Stimulated activated CD8-positive, alpha-beta memory T cell treated with anti-CD3 and anti-CD28 coated beads, Interleukin-7, amount 100 ng/mL, for 48 hours (primary cell): ENCODE data around the gene FUT2.
A peak's percentile ranks its signal among the peaks of the same experiment; 100 is the strongest.

Source experiments
- DNase-seq, 2 donors: peaks; one replicate each; pipeline ENCODE4 v3.0.0-alpha.2; 2020; ENCODE audit warnings: low read depth in 1 of 2; ENCODE audit errors: extremely low read depth in 1 of 2

FUT2 gene

DNA sequence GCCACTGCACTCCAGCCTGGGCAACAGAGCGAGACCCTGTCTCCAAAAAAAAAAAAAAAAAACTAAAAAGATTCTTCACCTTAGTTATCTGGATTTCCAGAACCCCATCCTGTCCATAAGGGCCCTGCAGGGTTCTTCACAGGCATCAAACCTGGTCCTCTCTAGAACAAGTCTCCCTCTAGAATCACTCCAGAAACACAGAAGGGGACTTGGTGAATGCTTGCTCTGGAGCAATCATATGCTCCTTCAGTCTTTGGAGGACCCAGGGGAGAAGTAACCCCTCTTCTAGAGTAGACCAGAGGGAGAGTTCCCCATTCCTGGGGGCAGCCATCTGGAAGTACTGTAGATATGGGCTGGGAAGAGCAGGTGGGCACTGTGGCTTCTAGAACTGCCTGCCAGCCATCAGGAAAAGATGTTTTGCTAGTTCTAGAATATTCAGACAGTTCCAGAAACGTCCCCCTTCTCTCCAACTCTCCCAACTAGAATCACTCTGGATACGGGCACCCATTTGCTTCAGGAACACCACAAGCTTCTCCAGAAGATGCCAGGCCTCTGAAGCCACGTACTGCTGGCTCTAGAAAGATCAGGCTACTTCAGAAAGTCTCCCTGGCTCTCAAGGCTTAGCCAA lies 53.9 kb downstream of the FUT2 start:
- no peak for DNase-seq

DNA sequence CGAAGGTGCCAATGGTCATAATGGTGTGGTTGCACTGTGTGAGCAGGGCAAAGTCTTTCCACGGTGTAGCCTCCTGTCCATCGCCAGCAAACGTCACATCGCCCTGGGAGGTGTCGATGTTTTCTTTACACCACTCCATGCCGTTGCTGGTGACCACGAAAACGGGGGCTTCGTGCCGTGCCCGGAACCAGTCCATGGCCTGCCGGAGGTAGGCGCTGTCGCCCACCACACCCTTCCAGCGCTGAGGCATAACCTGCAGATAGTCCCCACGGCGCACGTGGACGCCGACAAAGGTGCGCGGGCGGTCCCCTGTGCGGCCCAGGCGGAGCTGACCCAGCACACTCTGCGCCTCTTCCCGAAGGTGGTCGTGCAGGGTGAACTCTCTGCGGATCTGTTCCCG lies 54.6 kb downstream of the FUT2 start:
- no peak for DNase-seq

DNA sequence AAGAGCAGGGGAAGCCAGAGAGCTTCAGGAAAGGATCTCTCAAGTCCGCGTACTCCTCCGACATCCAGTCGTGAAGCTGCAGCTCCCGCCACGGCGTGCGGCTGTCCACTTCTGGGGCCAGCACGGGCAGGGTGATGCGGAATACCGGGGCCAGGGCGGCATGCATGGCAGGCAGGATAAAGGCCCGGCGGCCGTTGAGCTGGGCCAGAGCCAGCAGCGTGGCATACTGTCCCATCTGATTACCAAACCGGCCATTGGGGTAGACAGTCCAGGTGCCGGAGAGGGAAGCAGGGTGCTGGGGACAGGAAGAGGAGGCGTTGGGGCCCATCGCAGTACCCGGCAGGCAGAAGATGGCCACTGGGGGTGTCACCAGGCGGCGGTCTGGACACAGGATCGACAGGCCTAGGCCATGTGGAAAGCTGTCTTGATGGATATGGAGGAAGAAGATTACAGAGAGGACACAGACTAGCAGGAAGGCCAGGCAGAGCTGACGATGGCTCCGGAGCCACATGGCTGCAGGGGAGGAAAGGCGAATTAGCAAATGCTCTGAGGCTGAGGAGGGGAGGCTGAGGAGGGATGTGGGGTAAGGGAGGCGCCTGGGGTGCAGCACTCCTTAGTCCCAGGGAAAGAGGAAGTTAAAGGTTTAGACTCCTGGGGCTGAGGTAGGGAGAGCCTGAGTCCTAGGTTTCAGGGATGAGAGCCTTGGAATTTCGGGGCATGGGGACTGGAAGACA lies 55.2 kb downstream of the FUT2 start:
- no peak for DNase-seq

DNA sequence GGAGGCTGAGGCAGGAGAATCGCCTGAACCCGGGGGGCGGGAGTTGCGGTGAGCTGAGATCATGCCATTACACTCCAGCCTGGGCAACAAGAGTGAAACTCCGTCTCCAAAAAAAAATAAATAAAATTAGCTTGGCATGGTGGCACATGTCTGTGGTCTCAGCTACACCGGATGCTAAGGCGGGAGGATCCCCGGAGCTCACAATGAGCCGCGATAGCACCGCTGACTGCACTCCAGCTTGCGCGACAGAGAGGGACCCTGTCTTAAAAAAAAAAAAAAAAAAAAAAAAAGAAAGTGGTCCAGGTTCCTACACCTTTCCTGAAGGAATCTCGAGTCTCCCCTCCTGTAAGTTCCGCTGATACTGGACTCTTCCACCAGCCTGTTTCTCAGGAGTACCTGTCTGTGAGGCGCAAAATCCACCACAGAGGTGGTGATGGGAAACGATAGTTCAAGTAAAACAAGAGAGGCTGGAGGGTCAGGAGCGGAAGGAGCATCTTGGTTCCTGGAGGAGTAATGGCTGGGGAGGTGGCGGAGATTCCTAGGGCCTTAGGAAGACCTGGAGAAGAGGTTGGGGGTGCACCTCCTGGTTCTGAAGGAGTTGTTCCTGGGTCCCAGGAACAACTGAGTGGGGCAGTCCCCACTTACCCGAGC lies 56.2 kb downstream of the FUT2 start:
- no peak for DNase-seq

DNA sequence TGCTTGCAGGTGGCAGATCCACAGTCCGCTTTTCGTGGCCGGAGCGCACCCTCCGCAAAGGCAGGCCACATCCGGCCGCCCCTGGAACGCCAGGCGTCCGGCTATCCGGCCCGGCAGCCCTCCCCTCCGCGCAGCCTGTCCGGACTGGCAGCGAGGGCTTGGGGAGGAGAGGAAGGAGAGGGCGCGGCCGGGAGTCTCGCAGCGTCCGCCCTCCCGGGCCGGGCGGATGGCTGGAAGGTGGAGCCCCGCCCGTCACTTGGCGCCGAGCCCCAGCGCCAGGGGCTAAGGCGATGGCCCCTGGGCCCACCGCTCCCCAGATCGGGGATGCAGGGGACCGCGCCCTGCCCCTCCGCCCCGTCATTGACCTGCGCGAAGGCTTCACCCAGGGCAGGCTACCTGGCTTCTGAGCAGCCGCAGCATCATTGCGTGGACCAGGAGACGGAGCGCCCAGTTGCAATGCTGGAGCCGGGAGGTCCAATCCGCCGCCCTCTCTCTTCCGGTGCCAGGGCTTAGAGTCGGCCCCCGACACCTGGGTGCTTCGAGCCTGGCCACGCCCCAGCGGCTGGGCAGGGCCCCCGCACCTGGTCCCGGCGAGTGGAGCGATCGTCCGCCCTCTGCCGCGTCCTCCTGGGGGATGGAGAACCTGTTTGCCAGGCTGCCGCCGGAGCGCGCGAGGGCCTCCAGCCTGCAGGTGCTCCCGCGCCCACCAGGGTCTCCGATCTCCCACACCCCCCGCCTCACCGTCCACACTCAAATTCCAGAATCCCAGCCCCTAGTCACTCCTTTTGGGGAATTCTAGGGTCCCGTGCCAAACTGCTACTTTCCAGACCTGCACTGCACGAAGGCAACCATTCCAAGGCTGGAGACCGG lies 57.0 kb downstream of the FUT2 start, which contains the start of gene FUT1:
Gene FUT1 (minus strand): TSS at position 146 of the 870 bp plus-strand sequence. CDS start 1,360 bp downstream, outside the sequence.
- DNase-seq: peak in 1 of 2 donors; percentile 17

DNA sequence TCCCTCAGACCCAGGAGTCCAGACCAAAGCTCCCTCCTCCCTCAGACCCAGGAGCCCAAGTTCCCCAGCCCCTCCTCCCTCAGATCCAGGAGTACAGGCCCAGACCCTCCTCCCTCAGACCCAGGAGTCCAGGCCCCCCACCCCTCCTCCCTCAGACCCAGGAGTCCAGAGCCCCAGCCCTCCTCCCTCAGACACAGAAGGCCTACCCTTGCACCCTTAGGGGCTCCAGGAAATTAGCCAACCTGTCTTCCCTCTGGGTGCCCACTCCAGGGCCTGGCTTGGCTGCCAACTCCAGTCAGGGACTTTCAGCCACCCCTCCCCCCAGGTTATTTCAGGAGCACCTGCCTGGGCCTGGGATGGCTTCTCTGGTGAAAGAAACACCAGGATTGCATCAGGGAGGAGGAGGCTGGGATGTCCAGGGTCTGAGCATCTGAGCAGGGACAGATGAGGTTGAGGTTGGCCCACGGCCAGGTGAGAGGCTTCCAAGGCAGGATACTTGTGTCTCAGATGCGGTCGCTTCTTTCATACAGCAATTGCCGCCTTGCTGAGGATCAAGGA lies 59.4 kb downstream of the FUT2 start, which contains the start of gene FGF21:
Gene FGF21 (plus strand): TSS at position 441 of the 558 bp plus-strand sequence. CDS start 713 bp downstream, outside the sequence.
- DNase-seq: no peak
